Astrocyte of the spinal cord (primary cell): ENCODE data around the gene ASB1.

Source experiments
- DNase-seq: peaks from one replicate; pipeline ENCODE4 v3.0.0; 2011; ENCODE audit warnings: low read depth, low spot score
- H3K4me3 ChIP-seq: 2 replicates; pipeline ENCODE4 v1.5.1; 2011; ENCODE audit warnings: low read depth, mild to moderate bottlenecking, low read length, moderate library complexity
- CTCF ChIP-seq: IDR thresholded peaks from 2 replicates; pipeline ENCODE4 v1.5.1; 2012; ENCODE audit warnings: low read depth, mild to moderate bottlenecking, low read length, inconsistent platforms
- in situ Hi-C: cut with HindIII; loops from 2 replicates; pipeline ENCODE4 v1.10.0; 2017; ENCODE audit warnings: low sequenced_read_pairs

ASB1 gene

GRCh38 chr2:238444242-238444641 is 17.5 kb downstream of the ASB1 start:
- TF ChIP-seq CTCF = no peak
- no peak for DNase-seq
- H3K4me3 ChIP-seq = no peak overlapping the region
- in situ Hi-C loops = no loop called here

GRCh38 chr2:238445409-238446190 is 18.9 kb downstream of the ASB1 start:
- in situ Hi-C loops = no loop called here
- no peak for DNase-seq
- no peak for TF ChIP-seq CTCF
- no peak overlapping the region for H3K4me3 ChIP-seq

- DNase-seq = no peak
- in situ Hi-C loops = no loop called here
- H3K4me3 ChIP-seq = no peak overlapping the region
- no peak for TF ChIP-seq CTCF
Observed at GRCh38 chr2:238446371-238446770, 19.6 kb downstream of the ASB1 start.

- no peak overlapping the region for H3K4me3 ChIP-seq
- in situ Hi-C loops = no loop called here
- no peak for TF ChIP-seq CTCF
Observed at GRCh38 chr2:238448031-238448955, 21.6 kb downstream of the ASB1 start.

GRCh38 chr2:238449241-238449640 is 22.5 kb downstream of the ASB1 start:
- in situ Hi-C loops = no loop called here
- TF ChIP-seq CTCF = no peak
- no peak for DNase-seq
- H3K4me3 ChIP-seq = no peak overlapping the region

More at GRCh38 chr2:238448031-238448955, 21.6 kb downstream of the ASB1 start:
- no peak for DNase-seq

GRCh38 chr2:238449909-238450417 is 23.2 kb downstream of the ASB1 start:
- no peak for DNase-seq
- no peak for TF ChIP-seq CTCF
- no peak overlapping the region for H3K4me3 ChIP-seq
- in situ Hi-C loops = no loop called here
